NOMO-1 (cell line): Measurements from ENCODE around the gene ROR2.

Source experiments
- DNase-seq, 2 experiments: peaks; one replicate each; lab custom pipeline; 2025; ENCODE audit not compliant: unreplicated experiment in 2 of 2; lab: John Stamatoyannopoulos, UW

Gene ROR2

DNA sequence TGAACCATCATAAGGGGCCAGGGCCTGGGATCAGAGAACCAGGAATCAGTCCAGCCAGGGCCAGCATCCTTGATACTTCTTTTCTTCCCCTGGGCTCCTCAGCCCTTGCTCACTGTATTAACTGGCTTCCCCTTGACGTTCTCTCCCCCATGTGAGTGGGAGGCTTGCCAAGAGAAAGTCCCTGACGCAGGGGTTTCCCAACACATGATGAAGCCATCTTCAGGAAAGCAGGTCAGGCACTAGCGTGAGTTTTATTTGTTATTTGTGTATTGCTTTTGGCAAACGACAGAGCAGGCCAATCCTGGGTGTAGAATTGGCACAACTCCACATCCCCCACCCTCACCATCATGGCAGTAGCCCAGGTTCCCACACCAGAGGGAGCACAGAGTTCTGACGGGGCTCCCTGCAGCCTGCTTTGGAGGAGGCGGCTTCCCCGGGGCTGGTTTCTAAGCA lies 360.9 kb downstream of the ROR2 start:
- DNase-seq, result no peak

DNA sequence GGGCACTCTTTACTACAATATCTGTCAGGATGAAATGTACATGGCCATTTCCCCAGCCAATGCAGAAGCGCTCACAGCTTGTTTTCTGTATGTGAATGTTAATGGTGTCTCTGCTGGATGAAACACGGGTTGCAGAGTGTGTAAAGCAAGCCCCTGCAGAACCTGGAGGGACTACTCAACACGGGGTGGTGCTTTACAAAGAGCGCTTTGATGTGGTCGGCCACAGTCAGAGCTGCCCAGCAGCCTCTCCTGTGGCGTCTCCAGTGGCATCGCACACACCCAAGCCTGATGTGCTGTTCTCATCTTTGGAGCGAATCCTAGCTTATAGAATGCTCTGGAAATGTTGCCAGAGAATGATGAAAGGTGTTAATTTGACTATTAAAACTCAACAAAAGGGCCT lies 363.7 kb downstream of the ROR2 start:
- no peak for DNase-seq

DNA sequence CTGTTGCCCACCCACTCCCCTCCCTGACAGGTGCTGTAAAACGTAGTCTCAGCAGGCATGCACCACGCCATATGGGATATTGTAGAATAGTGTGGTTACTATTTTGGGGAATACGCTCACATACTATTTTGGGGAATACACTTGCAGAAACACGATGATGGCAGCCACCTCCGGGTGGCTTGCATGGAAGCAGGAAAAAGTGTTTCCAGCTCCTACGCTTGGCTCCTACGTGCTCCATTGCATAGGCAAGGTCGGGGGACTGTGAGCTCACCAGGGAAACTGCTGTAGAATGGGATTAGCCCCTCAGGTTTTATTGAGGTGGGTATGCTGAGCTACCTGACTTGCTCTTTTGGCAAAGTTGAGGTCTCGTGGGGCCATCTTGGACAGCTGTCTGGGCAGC lies 366.1 kb downstream of the ROR2 start:
- no peak for DNase-seq

DNA sequence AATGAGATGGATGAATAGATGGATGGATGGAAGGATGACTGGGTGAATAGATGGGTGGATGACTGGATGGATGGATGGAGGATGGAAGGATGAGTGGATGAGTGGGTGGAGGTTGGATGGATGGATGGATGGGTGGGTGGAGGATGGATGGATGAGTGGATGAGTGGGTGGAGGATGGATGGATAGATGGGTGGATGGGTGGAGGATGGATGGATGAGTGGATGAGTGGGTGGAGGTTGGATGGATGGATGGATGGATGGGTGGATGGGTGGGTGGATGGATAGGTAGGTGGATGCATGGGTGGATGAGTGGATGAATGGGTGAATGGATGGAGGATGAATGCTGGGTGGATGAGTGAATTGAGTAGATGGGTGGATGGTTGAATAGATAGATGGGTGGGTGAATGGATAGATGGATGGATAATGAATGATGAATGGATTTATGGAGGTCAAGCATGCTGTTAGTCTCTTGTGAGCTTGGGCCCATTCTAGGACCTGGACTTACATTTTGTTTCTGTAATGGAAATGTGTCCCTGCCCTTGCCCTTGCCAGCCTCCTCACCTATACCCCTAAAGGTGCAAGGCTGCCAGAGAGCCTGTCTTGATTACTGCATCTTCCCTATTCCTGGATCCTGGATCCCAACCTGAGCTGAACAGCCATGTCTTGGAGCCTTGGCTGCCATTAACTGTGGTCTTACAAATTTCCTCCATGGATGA lies 366.7 kb downstream of the ROR2 start:
- DNase-seq, result no peak

DNA sequence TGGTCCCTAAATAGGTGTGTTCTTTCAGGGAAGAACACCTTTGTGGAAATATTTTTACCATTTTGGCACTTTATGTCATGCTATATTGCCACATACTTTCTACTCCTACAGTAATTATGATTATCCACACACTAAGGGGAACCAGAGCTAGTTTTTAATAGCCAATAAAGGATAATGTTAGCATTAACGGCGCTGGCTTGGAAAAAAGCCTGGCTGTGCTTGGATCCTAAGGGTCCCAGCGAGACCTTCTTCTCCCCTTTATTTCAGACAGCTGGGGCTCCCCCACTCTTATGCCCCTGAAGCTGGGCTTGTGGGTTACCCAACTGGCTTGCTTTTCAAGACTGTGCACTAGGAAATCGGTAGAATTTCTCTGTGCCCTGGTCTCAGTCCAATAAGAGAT lies 367.8 kb downstream of the ROR2 start:
- no peak for DNase-seq

DNA sequence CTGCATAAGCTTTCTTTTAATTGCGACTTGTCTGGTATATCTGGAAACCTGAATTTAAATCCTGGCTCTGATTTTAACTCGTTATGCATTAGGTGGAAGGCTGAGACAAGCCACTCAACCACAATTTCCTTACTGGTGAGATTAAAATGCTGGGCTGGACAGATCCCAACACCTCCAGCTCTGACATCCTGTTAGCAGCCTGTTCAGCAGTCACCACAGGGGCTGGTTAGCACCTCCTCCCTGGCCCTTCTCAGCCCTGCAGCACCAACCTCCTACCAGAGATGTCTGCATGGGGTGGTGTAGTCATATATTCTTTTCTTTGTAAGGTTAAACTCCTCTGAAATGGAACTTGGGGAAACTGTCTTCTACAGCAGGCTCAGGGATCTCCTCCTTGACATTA lies 369.9 kb downstream of the ROR2 start:
- DNase-seq, result no peak

DNA sequence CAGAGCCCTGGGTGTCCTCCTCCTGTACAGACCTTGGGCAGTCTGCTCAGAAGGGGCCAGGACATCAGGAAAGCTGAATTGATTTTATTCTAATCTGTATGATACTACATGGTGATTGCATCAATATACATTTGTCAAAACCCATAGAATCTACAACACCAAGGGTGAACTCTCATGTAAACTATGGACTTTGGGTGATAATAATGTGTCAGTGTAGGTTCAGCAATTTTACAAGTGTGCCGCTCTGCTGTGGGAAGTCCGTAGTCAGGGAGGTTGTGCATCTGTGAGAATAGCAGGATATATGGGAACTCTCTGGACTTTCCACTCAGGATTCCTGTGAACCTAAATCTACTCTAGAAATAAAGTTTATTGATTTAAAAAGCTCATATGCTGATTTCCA lies 371.1 kb downstream of the ROR2 start:
- no peak for DNase-seq

DNA sequence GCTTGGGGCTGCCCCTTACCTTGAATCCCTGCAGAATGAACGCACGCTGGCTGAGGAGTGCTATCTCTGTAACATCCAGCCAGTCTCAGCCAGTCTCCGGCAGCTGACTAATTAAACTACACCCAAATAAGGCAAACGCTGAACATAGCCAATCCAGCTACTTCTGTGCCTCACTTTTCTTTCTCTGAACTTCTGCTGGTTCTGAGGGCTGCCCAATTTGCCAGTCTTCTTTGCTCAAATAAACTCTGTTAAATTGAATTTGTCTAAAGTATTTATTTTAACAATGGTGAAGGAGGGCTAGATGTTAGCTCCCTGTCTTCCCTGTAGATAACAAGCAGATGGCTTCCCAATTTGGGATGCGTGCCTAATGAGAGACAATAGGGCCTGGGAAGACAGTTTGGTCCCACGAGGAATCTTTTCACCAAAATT lies 372.4 kb downstream of the ROR2 start:
- DNase-seq, result no peak

DNA sequence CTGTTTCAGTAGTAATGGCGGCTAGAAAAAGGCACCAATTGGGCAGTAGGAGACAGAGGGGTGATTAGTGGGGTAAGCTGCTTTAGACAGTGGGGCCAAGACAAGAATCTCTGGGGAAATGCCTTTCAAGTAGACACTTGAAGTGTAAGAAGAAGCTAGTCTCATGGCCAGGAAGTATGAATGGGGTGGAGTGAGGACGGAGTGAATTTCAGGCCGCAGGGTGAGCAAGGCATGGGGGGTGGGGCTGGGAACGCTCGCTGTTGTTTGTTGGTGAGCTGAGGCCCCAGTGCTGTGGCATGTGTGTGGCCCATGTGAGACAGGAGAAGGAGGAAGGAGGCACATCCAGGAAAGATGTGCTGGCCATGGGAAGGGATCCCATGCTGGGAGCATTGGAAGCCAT lies 377.2 kb downstream of the ROR2 start:
- DNase-seq, result no peak

DNA sequence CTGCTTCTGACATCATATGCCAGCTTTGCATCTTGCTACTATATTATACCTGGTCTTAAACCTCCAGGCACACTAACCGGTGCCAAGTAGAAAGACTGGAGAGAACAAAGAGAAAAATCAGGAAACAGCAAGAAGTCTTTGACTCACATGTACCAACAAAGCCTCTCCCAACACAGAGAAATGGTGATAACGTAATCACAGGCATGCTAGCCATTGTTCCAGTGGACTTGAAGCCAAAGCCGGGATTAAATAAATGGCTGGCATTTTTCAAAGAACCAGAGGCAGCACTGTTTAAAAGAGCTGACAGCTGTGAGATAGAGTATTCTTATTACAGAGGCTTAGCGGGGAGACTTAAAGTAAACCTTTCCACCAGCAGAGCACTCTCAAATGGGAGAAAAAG lies 378.0 kb downstream of the ROR2 start:
- DNase-seq, result no peak

DNA sequence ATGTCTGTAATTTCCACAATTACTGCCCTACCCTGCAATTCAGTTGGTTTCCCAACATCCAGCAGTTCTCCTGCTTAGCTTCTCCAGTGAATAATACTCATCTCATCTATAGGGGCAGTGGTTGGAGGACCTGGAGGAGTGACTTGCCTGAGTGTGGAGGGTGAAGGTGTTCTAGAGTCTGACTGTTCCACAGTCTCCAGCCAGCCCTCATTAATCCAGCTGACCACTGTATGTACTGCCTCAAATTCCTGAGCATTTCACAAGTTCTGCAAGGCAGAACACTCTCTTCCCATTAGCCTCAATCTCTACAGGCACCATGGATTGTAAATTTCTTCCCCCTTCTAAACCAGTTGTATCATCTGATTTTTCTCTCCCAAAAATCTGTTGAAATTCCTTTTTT lies 379.0 kb downstream of the ROR2 start:
- DNase-seq, result no peak

DNA sequence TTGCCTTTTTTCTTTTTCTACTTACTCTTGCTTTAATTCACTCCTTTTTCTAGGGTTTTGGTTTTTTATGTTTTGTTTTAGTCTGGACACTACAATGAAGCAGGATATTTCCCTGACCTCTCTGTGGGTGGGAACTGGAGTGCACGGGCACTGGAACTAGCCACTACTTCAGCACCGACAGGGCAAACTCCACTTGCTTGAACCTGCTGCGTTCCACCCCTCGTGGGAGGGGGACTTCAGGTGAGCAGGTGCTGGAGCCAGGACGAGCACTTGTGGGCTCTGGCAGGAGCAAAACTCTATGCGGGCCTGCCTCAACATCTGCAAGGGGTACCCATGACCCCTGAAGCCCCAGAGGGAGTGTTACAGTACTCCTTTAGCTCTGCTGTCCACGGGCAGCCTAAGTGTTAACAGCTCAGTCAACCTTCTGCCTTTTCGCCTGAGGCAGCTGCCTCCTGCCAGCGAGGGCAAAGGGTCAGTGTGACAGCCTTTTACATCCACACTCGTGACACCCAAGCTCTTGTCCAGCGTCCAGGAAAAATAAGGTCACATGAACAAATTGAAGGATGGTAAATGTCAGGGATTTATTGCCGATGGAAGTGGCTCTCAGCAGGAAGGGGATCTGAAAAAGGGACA lies 382.3 kb downstream of the ROR2 start:
- DNase-seq, result no peak

DNA sequence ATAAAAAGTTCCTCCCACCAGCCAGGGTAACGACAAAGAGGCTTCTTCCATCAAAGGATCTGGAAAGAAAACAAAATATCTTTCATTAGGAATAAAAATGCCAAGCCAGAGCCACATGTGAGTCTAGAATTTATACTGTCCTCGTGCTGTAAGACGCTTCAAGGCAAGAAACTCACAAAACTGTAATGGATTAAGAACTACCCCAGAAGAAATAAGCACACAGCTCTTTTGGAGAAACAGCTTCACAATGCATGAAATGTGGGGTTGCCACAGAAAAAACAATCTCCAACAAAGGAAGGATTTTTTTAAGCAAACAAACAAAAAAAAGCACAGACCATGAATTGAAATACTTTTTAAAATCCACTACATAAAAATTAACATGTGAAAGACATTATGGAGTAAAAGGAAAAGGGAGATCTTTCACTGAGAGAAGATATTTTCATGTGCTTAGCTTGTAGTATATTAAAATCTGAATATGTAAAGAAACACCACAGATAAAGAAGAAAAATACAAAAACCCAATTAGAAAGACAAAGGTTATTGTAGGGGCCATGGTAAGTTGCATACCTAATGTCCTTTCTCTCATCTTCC lies 385.9 kb downstream of the ROR2 start:
- no peak for DNase-seq

DNA sequence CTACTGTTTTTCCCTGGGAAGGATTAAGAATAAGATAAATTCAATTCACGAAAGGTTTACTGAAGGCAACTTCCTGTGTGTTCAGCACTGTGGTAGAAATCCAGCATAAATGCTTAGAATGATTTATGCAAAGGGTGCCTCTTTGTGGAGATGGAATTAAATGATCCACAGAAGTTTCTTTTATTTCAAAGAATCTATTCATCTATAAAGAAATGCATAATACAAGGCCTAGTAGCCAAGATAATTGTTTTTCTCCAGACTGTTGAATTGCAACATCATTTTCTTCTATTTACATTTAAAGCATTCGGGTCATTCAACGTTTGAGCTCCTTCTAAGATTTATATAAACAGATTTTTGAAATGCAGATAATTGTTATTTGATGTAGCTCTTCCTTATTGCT lies 387.6 kb downstream of the ROR2 start:
- DNase-seq, result no peak

DNA sequence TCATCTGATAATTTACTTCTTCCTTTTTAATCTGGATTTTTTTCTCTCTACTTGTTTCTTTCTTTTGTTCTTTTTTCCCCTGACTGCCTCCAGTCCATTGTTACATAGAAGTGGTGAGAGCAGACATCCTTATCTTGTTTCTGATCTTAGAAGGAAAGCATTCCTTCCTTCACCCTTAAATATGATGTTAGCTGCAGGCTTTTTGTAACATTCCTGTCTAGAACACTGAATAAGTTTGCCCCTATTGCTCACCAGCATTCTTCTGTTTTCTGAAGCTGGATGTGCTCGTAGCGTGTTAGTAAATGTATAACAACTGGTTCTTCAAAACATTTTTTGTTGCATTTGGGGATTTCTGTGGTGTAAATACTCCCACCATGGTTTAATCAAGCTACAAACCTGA lies 389.7 kb downstream of the ROR2 start:
- DNase-seq, result no peak

DNA sequence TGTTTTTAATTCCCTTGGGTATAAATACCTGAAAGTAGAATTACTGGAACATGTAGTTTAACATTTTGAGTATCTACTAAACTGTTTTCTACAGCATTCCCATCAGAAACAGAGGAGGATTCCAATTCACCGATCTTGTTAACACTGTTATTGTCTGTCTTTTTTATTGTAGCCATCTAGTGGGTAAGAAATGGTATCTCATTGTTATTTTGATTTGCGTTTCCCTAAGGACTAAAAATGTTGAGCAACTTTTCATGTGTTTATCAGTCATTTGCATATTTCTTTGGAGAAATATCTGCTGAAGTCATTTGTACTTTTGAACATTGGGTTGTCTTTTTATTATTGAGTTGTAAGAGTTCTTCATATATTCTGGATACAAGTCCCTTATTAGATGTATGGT lies 391.1 kb downstream of the ROR2 start:
- DNase-seq, result no peak

DNA sequence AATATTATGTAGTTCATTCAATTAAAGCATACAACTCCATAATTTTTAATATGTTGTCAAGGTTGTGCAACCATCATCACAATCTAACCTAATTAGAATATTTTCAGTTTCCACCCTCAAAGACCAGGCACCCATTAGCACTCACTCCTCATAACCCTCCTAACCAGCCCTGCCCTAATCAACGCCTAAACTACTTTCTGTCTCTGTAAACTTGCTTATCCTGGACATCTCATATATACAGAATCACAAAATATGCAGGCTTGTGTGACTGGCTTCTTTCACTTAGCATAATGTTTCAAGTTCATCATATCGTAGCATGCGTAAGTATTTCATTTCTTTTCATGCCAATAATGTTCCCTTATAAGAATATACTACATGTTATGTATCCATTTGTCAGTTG lies 391.6 kb downstream of the ROR2 start:
- DNase-seq, result no peak

DNA sequence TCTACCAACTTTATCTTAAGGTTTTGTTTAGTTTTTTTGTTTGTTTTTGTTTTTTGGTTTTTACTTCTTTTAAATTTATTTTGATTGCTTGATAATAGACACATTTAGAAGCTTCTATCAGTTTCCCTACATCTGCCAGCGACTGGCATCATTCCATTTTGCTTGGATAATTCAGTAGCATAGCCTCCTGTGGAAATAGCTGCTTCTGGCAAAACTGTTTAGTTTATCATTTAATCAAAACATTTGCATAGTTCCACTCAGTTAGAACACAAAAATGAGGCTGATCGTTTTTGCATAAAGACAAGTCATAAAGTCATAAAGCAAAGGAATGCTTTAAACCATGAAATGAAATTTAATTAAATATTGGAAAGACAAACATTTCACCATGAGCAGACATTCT lies 392.7 kb downstream of the ROR2 start:
- DNase-seq, result no peak

DNA sequence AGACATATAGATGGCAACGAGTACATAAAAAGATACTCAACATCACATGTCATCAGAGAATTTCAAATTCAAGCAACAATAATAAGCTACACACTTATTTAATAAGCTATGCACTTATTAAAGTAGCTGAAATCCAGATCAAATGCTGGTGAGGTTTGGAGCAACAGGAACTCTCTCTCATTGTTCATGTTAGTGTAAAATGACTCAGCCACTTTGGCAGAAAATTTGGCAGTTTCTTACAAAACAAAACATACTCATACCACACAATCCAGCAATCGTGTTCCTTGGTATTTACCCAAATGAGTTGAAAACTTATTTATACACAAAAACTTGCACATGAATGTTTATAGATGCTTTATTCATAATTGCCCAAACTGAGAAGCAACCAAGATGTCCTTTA lies 394.9 kb downstream of the ROR2 start:
- DNase-seq, result no peak

DNA sequence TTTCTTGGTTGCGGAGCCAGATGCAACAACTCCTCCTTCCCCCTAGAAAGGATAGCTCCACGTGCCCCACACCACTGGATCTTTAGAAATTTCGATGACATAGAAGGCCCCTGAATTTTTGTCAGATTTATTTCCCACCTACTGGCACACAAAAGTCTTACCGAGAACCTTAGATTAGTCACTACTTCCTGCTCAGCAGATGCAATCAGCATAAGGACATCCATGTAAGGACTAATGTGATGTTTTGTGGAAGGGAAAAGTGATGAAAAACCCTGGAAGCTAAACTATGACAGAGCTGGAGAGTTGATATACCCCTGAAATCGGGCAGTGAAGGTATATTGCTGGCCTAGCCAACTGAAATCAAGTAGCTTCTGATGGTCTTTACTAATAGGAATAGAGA lies 400.9 kb downstream of the ROR2 start:
- no peak for DNase-seq

DNA sequence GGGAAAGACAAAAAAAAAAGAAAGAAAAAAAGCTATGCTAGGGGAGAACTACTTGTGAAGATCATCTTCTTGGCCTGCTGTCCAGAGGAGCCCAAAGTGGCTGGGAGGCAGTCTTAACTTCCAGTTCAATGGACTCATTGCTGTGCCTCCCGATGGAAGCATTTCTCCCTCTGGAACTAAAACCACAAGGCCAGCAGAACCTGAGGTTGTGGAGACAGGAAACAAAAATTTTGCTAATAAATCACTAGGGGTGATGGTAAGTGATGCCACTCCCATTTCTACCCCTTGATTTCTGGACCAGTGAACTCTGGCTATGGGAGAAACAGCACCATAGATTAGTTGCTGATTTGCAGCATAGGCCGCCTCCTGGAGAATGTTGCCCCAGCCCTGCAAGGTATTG lies 402.9 kb downstream of the ROR2 start:
- no peak for DNase-seq

DNA sequence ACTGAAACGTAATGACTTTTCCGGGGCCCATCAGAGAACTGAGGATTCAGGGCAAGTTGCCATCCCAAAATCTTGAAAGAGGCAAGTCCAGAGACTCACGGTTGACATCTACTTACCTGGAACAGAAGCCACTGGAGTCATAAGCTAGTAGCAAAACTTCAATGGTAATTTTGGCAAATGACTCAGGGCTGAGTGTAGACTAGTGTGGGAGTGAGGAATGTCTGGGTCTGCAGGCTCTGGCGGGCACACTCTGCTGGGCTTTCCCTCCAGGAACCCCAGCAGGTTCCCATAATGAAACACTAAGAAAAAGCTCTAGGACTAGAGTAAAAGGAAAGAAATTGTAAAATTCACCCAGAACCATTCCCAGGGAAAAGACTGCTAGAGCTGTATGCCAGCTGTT lies 403.5 kb downstream of the ROR2 start:
- DNase-seq, result no peak
